Measurements from ENCODE around the gene GPR142. TPM values are rescaled to one million over a fixed set of nuclear protein-coding genes. Genes with fewer than 3 reads are reported as not detected.

GPR142 gene
- total and polyA plus RNA-seq, 2 of the 8 experiments (the other 6 are each of a cell fraction or from before 2014, with no cell fraction given): 0.05 TPM; not detected in 1

DNA sequence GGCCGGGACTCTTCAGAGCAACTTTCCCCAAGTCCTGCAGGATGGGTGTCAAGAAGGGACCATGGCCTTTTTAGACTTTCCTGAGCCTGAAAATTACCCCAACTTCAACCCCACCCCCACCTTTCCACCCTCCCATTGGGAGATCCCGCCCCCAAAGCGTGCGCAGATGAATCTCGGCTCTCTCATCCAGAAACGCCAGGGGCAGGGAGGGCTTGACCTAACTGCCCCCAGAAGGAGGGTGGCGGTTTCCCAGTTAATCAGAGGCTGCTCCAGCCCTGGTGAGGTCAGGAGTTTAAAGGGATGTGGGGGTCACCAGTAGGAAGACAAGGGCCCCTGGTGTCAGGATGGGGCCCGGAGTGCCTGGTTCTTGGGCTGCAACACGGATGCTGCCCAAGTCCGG, 40.8 kb upstream of the GPR142 start:
- DNase-seq (ENCODE audit: low read depth in 1 of 2, low spot score in 2 of 2) (no peak), FAIRE-seq (no peak)
- H3K4me1 ChIP-seq (replicated peaks in 1 of 4; ENCODE audit: control insufficient read depth in 3 of 4, insufficient read depth in 4 of 4, low read length in 3 of 4): peaks cover 6 to 14% (median 12%) of the 10 kb centered on the region in 4 experiments; a peak in 6 of 7 replicates
- no peak overlapping the region for H2AK5ac ChIP-seq (ENCODE audit: low read depth, low read length)
- H4K5ac ChIP-seq (ENCODE audit: insufficient read length, low read depth, low read length): no peak overlapping the region
- H3K4ac ChIP-seq (replicated peaks; ENCODE audit: insufficient read length, low read depth, low read length): no peak overlapping the region
- no peak overlapping the region for H2BK20ac ChIP-seq (ENCODE audit: low read length)
- H3K23ac ChIP-seq (ENCODE audit: insufficient read length): no peak overlapping the region
- no peak overlapping the region for H2BK5ac ChIP-seq (ENCODE audit: low read depth, low read length)
- H2BK12ac ChIP-seq (ENCODE audit: low read depth, low read length): no peak overlapping the region
- H4K20me1 ChIP-seq (replicated peaks in 1 of 2; ENCODE audit: control insufficient read depth in 1 of 2, insufficient read depth in 2 of 2, low read length in 2 of 2): no peaks in the 10 kb centered on the region
- ChIA-PET POLR2A (ENCODE audit: partially characterized antibody) (no interaction called here), CTCF (ENCODE audit: partially characterized antibody) (interaction anchor here (1.9 to 3.4 kb wide), 2 partner anchors 26 to 29 kb away, joined by 5 to 15 read pairs; no protein-coding TSS in a partner anchor)
- no peaks in the 10 kb centered on the region for H3K79me1 ChIP-seq (ENCODE audit: low read depth, low read length)
- H3K4me2 ChIP-seq (ENCODE audit: insufficient read depth in 1 of 2, low read depth in 2 of 2, low read length in 2 of 2): peak overlapping the region; percentile 61 to 98
- peak overlapping the region; percentile 45 to 61 (median 50) for H3K4me3 ChIP-seq (ENCODE audit: extremely low read depth in 1 of 4, insufficient read depth in 2 of 4, low read depth in 3 of 4, low read length in 4 of 4)
- peak overlapping the region; percentile 53; the same call in 1 of the 2 replicates for H4K8ac ChIP-seq (ENCODE audit: extremely low read depth, insufficient read depth, low read length)
- H3K27me3 ChIP-seq (replicated peaks in 1 of 4; ENCODE audit: control insufficient read depth in 3 of 4, extremely low read depth in 1 of 4, insufficient read depth in 3 of 4, low read length in 3 of 4): peaks cover 3 to 35% (median 27%) of the 10 kb centered on the region in 4 experiments
- H3K9ac ChIP-seq (replicated peaks in 1 of 4; ENCODE audit: extremely low read depth in 1 of 4, low read depth in 3 of 4, low read length in 3 of 4): no peak overlapping the region
- H3K56ac ChIP-seq (replicated peaks; ENCODE audit: insufficient read length, low read depth, low read length): no peak overlapping the region
- H2AFZ ChIP-seq (ENCODE audit: low read length): no peak overlapping the region
- H4K91ac ChIP-seq (replicated peaks; ENCODE audit: insufficient read length, low read length): no peak overlapping the region
- H3K36me3 ChIP-seq (ENCODE audit: control insufficient read depth in 2 of 4, insufficient read depth in 4 of 4, low read length in 3 of 4): no peaks in the 10 kb centered on the region
- no peak overlapping the region for H3K18ac ChIP-seq (ENCODE audit: extremely low read depth, low read length)
- no peaks in the 10 kb centered on the region for H3K79me2 ChIP-seq (ENCODE audit: control insufficient read depth in 1 of 2, insufficient read depth in 2 of 2, low read length in 2 of 2)
- H3K9me3 ChIP-seq (ENCODE audit: insufficient read depth in 2 of 2, low read depth in 1 of 2, low read length in 1 of 2): no peaks in the 10 kb centered on the region
- WGBS, 2 experiments (ENCODE audit: extremely low coverage in 1 of 2, insufficient coverage in 1 of 2, insufficient read length in 1 of 2, insufficient replicate concordance in 2 of 2, low coverage in 1 of 2, low lambda C conversion rate in 2 of 2, missing lambda C conversion rate in 1 of 2): 53% methylated on average over 6 of the region's 10 CpGs; no CpG with 5 or more reads in 1 of the 2 experiments
- H3K14ac ChIP-seq (ENCODE audit: insufficient read length): no peak overlapping the region
- no peak overlapping the region for H3K27ac ChIP-seq (ENCODE audit: low read depth, low read length)
- H2BK15ac ChIP-seq (ENCODE audit: low read length): no peak overlapping the region
- peaks cover 8% of the 10 kb centered on the region for H3K23me2 ChIP-seq (ENCODE audit: low read depth, low read length)
- no peak overlapping the region for H2BK120ac ChIP-seq (replicated peaks; ENCODE audit: low read depth, low read length)
- TF ChIP-seq SIN3A (conservative IDR thresholded peaks at IDR 0.05 in 1 of 2, IDR thresholded peaks at IDR 0.05 in 1 of 2; ENCODE audit: low read depth in 1 of 2, low read length in 2 of 2) (no peak), NRF1 (IDR thresholded peaks at IDR 0.05; ENCODE audit: low read depth, low read length) (no peak), EZH2 (IDR thresholded peaks at IDR 0.05; ENCODE audit: low read depth, low read length, severe bottlenecking) (no peak), EP300 (IDR thresholded peaks at IDR 0.05; ENCODE audit: borderline replicate concordance in 1 of 2, low read depth in 2 of 2, low read length in 2 of 2) (no peak), RFX5 (IDR thresholded peaks at IDR 0.05; ENCODE audit: borderline replicate concordance, low read depth, low read length) (no peak), RBBP5 (IDR thresholded peaks at IDR 0.05; ENCODE audit: borderline replicate concordance, low read depth, low read length) (no peak), KDM1A (IDR thresholded peaks at IDR 0.05; ENCODE audit: borderline replicate concordance, low read length) (no peak), EGR1 (IDR thresholded peaks at IDR 0.05; ENCODE audit: borderline replicate concordance, low read depth, low read length) (no peak), SIX5 (IDR thresholded peaks at IDR 0.05; ENCODE audit: low read depth, low read length) (no peak), SP2 (IDR thresholded peaks at IDR 0.05; ENCODE audit: low read length) (no peak)
- TF ChIP-seq, protein P1, sequence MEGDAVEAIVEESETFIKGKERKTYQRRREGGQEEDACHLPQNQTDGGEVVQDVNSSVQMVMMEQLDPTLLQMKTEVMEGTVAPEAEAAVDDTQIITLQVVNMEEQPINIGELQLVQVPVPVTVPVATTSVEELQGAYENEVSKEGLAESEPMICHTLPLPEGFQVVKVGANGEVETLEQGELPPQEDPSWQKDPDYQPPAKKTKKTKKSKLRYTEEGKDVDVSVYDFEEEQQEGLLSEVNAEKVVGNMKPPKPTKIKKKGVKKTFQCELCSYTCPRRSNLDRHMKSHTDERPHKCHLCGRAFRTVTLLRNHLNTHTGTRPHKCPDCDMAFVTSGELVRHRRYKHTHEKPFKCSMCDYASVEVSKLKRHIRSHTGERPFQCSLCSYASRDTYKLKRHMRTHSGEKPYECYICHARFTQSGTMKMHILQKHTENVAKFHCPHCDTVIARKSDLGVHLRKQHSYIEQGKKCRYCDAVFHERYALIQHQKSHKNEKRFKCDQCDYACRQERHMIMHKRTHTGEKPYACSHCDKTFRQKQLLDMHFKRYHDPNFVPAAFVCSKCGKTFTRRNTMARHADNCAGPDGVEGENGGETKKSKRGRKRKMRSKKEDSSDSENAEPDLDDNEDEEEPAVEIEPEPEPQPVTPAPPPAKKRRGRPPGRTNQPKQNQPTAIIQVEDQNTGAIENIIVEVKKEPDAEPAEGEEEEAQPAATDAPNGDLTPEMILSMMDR (IDR thresholded peaks at IDR 0.05; ENCODE audit: control extremely low read depth in 1 of 3, insufficient read depth in 1 of 3, low read depth in 1 of 3, low read length in 3 of 3): no peak

Measured in H1 (cell line).